ENCODE measurements around the gene RAPGEF1.
"Not testable (repeated sequence)": the region's sequence is repeated elsewhere in the genome, so short reads cannot be mapped to it uniquely, and the experiment has no call there.

DNA sequence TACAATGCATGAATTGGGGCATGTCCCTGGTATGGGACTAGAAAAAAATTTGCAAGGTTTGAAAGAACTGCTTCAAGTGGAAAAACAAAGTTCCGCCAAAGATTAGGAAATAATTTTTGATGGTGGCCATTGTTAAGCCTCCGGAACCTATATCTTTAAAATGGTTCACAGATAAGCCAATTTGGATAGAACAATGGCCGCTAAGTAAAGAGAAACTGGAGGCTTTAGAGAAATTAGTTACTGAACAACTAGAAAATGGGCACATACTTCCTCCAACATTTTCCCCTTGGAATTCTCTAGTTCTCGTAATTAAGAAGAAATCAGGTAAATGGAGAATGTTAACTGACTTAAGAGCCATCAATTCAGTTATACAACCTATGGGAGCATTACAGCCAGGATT is 56.8 kb downstream of the RAPGEF1 start:
- TF ChIP-seq, protein P1, sequence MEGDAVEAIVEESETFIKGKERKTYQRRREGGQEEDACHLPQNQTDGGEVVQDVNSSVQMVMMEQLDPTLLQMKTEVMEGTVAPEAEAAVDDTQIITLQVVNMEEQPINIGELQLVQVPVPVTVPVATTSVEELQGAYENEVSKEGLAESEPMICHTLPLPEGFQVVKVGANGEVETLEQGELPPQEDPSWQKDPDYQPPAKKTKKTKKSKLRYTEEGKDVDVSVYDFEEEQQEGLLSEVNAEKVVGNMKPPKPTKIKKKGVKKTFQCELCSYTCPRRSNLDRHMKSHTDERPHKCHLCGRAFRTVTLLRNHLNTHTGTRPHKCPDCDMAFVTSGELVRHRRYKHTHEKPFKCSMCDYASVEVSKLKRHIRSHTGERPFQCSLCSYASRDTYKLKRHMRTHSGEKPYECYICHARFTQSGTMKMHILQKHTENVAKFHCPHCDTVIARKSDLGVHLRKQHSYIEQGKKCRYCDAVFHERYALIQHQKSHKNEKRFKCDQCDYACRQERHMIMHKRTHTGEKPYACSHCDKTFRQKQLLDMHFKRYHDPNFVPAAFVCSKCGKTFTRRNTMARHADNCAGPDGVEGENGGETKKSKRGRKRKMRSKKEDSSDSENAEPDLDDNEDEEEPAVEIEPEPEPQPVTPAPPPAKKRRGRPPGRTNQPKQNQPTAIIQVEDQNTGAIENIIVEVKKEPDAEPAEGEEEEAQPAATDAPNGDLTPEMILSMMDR (IDR thresholded peaks at IDR 0.05; ENCODE audit: poor library complexity, severe bottlenecking) = not testable (repeated sequence)
- TF ChIP-seq REST (IDR thresholded peaks at IDR 0.05; ENCODE audit: borderline replicate concordance); EZH2 (IDR thresholded peaks at IDR 0.05; ENCODE audit: borderline replicate concordance, insufficient read depth, low read length, poor library complexity, severe bottlenecking); TAF1 (IDR thresholded peaks at IDR 0.05; ENCODE audit: low read depth); RAD21 (conservative IDR thresholded peaks at IDR 0.05); POLR2AphosphoS5 (IDR thresholded peaks at IDR 0.05): not testable (repeated sequence)
